ELR (cell line): Measurements from ENCODE around the gene PARD3B.

Source experiments
- DNase-seq: peaks from one replicate; pipeline ENCODE4 v3.0.0-alpha.2; 2015; ENCODE audit warnings: low read depth

PARD3B gene

GRCh38 chr2:205066081-205066480 is 520.8 kb downstream of the PARD3B start:
- DNase-seq = no peak

GRCh38 chr2:205069928-205070327 is 524.7 kb downstream of the PARD3B start:
- DNase-seq = no peak

GRCh38 chr2:205070889-205071288 is 525.6 kb downstream of the PARD3B start:
- no peak for DNase-seq

GRCh38 chr2:205073433-205074020 is 528.3 kb downstream of the PARD3B start:
- DNase-seq = no peak

GRCh38 chr2:205076405-205076804 is 531.1 kb downstream of the PARD3B start:
- no peak for DNase-seq

- DNase-seq = no peak
Observed at GRCh38 chr2:205077159-205077558, 531.9 kb downstream of the PARD3B start.

GRCh38 chr2:205078762-205079161 is 533.5 kb downstream of the PARD3B start:
- DNase-seq = no peak

GRCh38 chr2:205079173-205079572 is 533.9 kb downstream of the PARD3B start:
- DNase-seq = no peak

GRCh38 chr2:205086662-205087061 is 541.4 kb downstream of the PARD3B start:
- DNase-seq = peak; percentile 2

GRCh38 chr2:205087862-205088261 is 542.6 kb downstream of the PARD3B start:
- DNase-seq = no peak

GRCh38 chr2:205089958-205090357 is 544.7 kb downstream of the PARD3B start:
- DNase-seq = no peak

GRCh38 chr2:205091411-205091810 is 546.1 kb downstream of the PARD3B start:
- no peak for DNase-seq

GRCh38 chr2:205094031-205094430 is 548.8 kb downstream of the PARD3B start:
- no peak for DNase-seq

- no peak for DNase-seq
Observed at GRCh38 chr2:205103699-205104098, 558.4 kb downstream of the PARD3B start.

GRCh38 chr2:205107810-205108209 is 562.5 kb downstream of the PARD3B start:
- no peak for DNase-seq

- no peak for DNase-seq
Observed at GRCh38 chr2:205115511-205115910, 570.2 kb downstream of the PARD3B start.

- no peak for DNase-seq
Observed at GRCh38 chr2:205117125-205117524, 571.9 kb downstream of the PARD3B start.

- DNase-seq = no peak
Observed at GRCh38 chr2:205119136-205119535, 573.9 kb downstream of the PARD3B start.

- no peak for DNase-seq
Observed at GRCh38 chr2:205128726-205129125, 583.5 kb downstream of the PARD3B start.

- no peak for DNase-seq
Observed at GRCh38 chr2:205129531-205129930, 584.3 kb downstream of the PARD3B start.

GRCh38 chr2:205130111-205130829 is 585.0 kb downstream of the PARD3B start:
- peak; percentile 1 for DNase-seq

- no peak for DNase-seq
Observed at GRCh38 chr2:205133544-205133943, 588.3 kb downstream of the PARD3B start.

GRCh38 chr2:205138735-205139134 is 593.5 kb downstream of the PARD3B start:
- no peak for DNase-seq
